HG02642 (cell line): ENCODE data around the gene PDSS2.

Source experiments
- ATAC-seq: cut with Tn5 transposase; IDR thresholded peaks from one replicate; pipeline ENCODE4 v1.9.1; 2021; ENCODE audit warnings: mild to moderate bottlenecking; ENCODE audit not compliant: unreplicated experiment, poor library complexity

PDSS2 gene

DNA sequence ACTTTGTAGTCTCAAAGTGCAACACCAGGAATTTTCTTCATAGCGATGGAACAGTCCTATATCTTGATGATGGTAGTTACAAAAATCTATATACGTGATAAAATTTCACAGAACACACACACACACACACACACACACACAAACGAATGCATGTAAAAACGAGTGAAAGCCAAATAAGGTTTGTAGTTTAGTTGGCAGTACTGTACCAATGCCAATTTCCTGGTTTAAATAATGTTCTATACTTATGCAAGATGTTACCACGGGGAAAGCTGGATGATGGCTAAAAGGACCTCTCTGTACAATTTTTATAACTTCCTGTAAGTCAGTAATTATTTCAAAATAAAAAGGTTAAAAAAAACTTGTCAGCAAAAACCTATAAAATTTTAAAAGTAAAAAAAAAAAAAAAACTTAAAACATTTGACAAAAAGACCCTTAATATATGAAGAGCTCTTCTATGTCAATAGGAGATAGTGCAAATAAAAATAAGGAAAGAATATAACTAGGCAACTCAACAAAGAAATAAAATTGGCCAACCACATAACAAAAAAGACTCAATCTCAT lies 37.6 kb downstream of the PDSS2 start:
- ATAC-seq, result no peak

DNA sequence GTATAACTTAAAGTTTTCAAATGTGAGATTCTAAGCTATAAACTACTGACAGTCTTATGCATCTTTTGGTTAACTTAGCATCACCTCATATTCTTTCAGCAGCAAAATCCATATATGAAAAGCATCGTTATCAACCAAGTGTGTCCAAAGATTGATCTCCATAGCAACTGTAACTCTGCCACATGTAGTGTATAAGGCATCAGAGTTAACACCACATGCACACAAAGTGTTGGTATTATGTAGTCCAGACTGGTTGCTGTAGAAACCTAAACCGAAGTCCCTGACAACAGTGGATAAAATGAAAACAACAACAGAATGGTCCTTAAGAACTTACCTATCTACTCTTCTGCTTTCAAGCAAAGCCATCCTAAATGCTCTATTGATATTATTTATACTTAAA lies 39.6 kb downstream of the PDSS2 start:
- no peak for ATAC-seq

DNA sequence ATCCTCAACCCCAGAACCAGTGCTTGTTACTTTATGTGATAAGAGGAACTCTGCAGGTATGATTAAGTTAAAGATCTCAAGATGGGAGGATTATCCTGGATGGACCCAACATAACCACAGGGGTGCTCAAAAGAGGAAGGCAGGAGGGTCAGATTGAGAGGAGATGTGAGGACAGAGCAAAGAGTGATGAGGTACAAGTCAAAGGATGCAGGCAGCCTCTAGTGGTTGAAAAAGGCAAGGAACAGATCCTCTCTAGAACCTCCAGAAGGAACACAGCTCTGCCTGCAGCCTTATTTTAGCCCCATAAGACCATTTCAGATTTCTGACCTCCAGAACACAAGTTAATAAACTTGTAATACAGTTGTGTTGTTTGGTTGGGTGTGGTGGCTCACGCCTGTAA lies 41.2 kb downstream of the PDSS2 start:
- no peak for ATAC-seq

DNA sequence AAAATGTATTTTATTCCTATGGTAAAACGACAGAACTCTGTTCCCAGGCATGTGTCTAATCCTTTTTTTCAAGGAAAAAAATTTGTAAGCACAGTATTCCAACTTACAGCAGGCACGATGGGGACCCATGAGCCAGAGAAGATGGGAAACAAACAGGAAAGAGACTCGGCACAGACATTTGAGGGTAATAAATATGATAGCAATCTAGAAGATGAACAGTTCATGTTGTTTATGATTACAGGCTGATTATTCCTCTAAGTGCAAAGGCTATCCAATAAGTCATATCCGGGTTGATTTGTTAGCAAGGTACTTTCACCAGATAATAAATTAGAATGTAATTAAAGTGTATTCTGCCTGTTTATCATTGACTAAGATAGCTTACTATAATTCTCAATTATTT lies 43.2 kb downstream of the PDSS2 start:
- no peak for ATAC-seq

DNA sequence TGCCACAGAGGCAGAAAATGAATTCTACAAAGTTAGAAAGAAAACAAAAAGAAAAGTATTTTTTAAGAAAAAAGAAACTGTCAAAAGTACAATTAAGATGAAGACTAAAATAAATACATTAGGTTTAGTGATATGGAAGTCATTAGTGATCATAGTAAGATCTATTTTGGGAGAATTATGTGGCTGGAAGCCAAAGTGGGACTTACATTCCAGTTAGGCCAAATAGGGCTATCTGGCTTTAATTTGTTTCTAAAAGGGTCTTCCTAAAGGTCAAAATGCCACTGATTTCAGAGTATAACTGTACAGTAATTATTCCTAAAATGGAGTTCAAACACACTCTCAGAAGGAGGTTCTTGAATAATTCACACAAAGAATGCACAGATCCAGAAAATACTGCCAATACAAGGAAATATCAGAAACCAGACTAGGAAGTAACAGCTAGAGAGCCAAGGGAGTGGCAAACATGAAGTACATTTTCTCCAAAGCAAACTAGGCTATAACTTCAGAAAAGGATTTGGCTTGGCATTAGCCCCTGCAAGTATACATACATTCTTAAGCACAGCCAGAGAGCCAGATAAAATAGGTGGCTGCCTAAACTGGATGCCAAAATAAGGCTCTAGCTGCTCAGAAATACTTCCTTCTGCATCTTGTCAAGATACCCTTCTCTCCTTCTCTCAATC lies 45.3 kb downstream of the PDSS2 start:
- ATAC-seq, result no peak

DNA sequence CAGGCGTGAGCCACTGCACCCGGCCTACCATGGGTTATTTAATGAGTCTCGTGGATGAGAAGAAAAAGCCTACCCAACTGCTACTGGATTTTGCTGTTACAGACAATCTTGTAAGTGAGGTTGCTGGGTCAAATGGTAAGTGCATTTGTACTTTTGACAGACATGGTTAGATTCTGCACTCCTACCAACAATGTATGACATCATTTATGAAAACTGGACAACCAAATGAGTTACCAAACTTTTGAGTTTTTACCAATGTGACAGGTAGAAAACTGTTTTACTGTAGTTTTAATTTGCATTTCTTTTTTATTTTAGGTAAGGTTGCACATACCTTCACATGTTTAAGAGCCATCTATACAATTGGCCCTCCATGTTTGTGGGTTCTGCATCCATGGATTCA lies 48.2 kb downstream of the PDSS2 start:
- ATAC-seq, result no peak

DNA sequence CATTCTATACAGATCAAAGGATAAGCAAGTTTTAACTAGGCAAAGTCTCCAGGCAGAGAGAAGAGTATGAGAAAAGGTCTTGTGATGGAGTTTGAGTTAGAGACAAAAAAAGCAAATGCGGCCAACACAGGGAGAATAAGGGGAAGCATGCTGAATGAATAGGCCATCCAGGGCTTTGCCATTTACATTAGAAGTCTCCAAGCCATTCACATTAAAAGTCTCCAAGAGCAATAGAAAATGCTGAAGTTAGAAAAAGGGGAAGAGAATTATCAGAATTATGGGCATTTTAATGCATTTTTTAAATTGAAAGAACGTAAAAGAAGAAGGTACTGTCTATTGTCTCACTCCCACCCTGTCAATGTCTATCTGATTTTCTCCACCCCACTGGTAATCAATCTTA lies 49.4 kb downstream of the PDSS2 start:
- no peak for ATAC-seq

DNA sequence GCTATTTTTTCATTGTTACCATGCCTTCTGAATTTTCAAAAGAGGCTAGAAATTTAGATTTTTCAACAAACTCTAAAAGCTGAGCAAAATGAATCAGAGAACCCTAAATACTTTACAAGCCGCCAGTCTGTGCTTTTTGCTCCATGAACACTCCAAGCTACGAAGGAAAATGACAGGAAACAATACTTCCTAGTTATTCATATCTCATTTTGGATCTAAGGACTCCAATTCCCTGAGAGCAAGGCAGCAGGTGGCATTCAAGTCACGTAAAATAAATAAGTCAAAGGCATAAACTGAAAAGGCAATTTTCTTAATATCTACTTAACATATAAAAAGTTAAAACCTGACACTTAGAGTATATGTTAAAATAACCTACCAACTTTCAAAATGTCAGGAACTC lies 50.6 kb downstream of the PDSS2 start:
- ATAC-seq, result no peak

DNA sequence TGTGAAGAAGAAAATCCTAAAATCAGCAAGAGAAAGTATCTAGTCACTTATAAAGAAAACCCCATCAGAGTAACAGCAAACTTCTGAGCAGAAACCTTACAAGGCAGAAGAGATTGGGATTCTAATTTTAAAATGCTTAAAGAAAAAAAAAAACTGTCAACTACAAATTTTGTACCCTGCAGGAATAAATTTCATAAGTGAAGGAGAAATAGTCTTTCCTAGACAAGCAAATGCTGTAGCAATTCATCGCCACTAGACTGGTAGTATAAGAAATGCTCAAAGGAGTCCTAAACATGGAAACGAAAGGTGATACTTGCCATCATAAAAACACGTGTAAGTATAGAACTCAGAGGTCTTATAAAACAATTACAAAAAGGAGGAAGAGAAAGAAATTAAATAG lies 54.4 kb downstream of the PDSS2 start:
- no peak for ATAC-seq

DNA sequence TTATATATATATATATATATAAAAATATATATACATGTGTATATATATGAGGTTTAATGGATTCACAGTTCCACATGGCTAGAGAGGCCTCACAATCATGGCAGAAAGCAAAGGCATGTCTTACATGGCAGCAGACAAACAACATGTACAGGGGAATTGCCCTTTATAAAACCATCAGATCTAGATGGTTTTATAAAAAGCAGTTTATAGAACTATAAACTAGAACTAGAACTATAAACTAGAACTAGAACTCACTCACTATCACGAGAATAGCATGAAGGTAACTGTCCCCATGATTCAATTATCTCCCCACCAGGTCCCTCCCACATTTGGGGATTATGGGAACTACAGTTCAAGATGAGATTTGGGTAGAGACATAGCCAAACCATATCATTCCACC lies 56.8 kb downstream of the PDSS2 start:
- ATAC-seq, result no peak

DNA sequence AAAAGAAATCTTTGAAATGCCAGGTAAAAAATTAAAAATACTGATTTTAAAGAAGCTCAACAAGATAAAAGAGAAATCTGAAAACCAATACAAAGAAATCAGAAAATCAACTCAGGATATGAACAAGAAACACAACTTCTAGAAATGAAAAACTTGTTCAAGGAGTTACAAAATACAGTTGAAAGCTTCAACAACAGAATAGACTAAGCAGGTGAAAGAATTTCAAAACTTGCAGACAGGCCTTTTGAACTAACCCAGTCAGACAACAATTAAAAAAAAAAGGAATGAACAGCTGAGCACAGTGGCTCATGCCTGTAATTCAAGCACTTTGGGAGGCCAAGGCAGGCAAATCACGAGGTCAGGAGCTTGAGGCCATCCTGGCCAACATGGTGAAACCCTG lies 57.8 kb downstream of the PDSS2 start:
- no peak for ATAC-seq

DNA sequence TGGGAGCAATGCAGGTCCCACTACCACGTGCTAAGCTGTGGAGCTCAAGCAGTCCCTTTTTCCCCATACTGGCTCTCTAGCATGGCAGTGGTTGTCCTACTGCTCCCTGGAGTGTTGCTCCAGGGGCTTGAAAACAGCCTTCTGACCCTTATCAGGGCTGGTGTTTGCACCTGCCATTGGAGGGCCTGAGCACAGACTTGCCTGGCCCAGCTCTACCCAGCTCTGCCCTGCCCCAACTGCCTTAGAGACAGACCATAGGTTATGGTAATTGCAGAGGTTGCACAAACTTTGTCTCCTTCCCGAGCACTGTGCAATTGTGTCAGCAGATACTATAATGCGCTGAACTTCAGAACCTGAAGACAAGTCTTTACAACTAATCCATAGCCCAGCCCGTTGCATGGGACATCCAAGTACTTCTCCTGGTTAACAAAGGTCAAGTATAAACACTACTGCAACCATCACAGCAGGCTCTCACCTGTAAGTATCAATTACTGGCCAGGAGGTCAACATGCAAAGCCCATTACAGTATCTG lies 58.7 kb downstream of the PDSS2 start:
- no peak for ATAC-seq

DNA sequence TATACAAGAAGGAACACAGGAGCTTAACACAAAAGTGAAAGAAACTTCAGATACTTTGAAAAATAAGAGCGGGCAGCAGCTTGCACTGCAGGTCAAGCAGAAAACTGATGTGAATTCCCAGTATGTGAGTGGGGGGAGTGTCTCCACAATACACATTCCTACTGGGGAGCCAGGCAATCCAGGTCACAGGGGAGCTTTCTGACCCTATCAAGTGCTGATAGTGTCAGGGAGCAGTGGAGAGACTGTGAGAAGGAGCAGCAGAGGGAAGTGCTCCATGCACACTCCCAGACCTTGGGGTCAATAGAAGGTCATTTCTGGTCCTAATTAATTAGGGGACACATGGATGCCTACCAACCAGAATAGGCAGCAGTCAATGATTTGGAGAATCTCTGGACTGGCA lies 59.4 kb downstream of the PDSS2 start:
- ATAC-seq, result no peak

DNA sequence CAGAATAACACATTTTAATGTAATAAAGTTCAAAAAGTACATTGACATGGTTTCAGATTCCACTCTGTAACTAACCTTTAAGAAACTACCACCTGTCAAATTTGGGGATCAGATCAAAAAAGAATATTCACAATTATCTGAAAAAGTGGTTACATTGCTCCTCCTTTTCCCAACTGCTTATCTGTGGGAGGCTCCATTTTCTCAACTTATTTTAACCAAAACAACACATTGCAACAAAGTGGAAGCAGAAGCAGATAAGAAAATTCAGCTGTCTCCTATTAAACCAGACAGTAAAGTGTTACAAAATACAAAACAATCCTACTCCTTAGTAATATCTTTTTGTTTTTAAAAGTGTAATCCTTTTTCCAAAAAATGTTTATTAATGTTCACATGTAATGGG lies 61.4 kb downstream of the PDSS2 start:
- ATAC-seq, result no peak

DNA sequence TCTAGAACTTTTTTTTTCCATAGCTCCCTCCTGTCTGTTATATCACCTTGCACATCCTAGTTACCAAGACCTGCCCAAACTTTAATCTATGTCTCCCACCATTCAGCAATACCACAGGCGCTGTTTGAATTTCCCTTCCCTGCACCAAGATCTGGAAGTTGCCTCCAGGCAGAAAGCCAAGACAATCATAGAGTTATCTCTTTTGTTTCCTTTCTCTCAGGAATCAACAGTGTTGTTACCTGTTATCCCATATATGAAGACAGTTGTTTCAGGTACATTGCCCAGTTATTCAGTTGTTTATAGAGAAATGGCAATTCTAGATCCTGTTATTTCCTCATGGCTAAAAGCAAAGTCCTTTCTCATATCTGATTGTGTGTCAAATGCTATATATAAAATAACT lies 63.2 kb downstream of the PDSS2 start:
- ATAC-seq, result no peak

DNA sequence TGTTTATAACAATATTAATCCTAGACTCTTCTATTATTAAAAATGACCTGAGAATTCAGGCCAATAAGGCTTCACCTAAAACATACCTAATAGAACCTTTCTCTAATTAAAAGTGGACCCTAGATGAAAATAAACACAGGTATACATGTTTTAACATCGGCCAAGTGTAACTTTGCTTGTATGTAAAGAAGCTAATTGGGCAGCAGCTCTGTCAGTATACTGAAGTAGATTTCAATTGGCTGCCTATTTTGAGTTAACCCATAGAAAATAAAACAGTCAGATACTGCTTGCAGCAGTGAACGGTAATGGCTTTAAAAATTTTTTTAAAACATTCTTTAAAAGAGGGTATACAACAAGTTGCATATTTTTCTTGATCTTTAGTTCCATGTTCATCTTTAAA lies 67.3 kb downstream of the PDSS2 start:
- no peak for ATAC-seq

DNA sequence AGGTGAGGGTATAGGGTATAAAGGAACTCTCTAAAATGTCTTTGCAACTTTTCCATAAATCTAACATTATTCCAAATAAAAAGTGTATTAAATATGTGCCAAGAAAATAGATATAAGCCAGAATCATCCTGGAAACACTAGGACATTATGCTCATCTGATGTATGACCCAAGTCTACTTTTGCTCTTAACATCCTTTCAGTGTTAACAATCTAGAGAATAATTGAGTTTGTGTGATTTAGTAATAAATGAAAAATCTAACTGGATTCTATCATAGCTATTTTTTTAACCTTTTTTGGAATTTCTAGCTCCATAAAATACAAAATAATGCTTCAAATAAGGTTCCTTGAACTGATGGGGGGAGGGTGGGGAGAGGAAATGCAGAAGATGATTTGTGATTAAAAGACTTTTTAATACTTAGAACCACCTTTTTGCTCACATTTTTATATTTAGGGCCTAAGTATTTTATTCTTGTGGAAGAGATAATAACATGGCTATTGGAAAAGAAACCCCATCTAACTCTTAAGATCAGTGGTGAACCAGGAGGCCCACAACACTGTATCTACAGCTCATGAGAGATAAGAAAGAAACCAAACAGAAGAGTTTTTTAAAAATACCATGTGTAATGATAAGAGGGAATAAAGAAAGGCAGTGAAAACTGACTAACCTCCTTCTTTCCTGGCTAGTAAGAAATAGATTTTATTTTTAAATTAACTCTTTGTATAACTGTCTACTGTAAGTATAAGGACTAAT lies 68.5 kb downstream of the PDSS2 start:
- ATAC-seq, result no peak

DNA sequence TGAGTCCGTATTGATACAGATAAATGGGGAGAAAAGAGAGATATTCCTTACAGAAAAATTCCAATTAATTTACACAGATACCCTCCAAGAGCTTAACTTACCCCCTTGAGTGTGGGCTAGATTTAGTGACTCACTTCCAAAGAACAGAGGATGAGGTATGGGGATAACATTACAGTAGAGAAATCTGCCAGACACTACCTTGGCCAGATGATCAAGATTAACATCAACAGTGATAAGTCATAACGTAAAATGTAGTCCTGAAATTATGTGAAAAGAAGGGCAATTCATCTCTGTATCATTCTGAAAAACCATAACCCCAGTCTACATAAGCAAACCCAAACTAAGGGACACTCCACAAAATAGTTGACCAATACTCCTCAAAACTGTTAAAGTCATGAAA lies 69.3 kb downstream of the PDSS2 start:
- ATAC-seq, result no peak

DNA sequence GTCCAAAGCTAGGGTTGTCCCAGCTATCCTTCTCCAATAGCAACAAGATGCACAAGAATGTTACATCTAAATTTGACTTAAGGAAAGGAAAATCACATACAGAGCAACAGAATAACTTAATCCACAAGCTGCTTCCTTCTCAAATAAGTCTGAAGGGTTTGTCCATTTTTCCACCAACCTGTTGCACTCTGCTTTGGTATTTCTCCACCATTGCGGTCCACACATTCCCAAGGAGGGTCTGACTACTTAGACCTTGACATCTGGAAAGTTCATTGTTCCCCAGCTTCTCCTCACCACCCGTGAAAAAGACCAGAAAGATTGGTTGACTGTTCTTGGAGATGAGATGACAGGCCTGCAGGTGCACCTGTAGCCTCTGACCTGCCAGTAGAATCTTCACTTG lies 72.5 kb downstream of the PDSS2 start:
- no peak for ATAC-seq

DNA sequence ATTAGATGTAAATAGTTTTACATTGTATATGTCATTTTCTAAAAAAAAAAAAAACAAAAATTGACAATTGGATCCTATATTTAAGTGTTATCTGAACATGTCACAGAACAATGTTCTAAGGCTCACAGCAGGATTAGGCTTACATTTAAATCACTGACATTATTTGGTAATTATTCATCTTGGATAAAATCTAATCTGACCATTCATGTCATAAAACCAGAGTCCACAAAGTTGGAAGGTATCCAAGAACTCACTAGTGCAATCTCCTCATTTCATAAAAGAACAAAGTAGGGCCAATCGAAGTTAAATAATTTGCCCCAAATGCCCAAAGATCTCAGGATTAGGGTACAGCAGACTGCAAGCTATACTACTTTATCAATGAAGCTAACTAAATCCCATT lies 73.0 kb downstream of the PDSS2 start:
- ATAC-seq, result no peak

DNA sequence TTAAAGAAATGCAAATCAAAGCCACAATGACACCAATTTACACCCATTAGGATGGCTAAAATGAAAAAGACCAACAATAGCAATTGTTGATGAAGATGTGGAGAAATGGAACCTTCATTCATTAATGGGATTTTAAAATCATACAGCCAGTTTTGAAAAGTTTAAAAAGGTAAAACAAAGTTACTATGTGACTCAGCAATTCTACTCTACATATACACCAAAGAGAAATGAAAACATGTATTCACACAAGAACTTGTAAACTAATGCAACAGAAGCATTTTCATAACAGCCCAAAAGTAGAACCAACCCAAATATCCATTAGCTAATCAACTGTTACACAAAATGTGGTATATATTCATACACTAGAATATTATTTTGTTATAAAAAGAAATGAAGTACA lies 75.7 kb downstream of the PDSS2 start:
- ATAC-seq, result no peak

DNA sequence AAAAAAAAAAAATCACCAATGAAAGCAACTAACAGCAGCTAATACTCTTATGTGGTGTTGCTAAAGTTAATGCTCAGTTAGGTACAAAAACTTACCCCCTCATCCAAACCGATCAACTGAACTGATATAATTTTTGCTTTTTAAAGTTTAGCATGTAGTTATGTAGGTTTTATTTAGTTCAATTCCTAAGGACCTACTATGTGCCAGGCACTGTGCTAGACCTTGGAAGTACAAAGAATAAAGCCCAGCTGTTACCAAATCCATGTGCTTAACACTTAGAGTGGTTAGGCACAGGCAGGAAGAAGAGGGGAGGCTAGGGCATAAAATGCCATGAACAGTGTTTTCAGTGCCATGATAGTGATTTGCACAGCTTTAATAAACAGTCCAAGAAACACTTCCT lies 85.1 kb downstream of the PDSS2 start:
- ATAC-seq, result no peak
